Activated naive CD4-positive, alpha-beta T cell treated with anti-CD3 and anti-CD28 coated beads, Interleukin-2, amount 50 U/mL, for 72 hours (primary cell): ENCODE data around the gene FBXO34. TPM values are rescaled to one million over a fixed set of nuclear protein-coding genes. Genes with fewer than 3 reads are reported as not detected.

Experiments used
- total RNA-seq, 2 donors: library from RNA; stranded (reverse); gene quantifications; one replicate each; pipeline ENCODE4 v1.2.3, GENCODE V29; 2022

FBXO34 gene
- total RNA-seq, 2 donors from 2014 or later, result 26.7 to 27.5 TPM

Other genes with a start within 250 kb of the FBXO34 start
- gene WDHD1, start 244.3 kb upstream of the FBXO34 start, total RNA-seq, result 10 to 100 TPM; 60.7 to 64.8 TPM
- gene SOCS4, start 244.2 kb upstream of the FBXO34 start, total RNA-seq, result 10 to 100 TPM; 26.6 to 33.7 TPM
- 100 to 1,000 TPM in 1 of 2 donors, 10 to 100 TPM in 1; 66.5 to 101 TPM for gene MAPK1IP1L, start 219.8 kb upstream of the FBXO34 start, total RNA-seq
- gene LGALS3, start 142.2 kb upstream of the FBXO34 start, total RNA-seq, result 1 to 10 TPM; 1.6 to 8.9 TPM
- 100 to 1,000 TPM in 1 of 2 donors, 10 to 100 TPM in 1; 90.2 to 187 TPM for gene DLGAP5, start 79.8 kb upstream of the FBXO34 start, total RNA-seq
- gene ATG14, start 140.4 kb downstream of the FBXO34 start, total RNA-seq, result 1 to 10 TPM; 7.4 to 8.3 TPM
- not detected for gene TBPL2, start 169.2 kb downstream of the FBXO34 start, total RNA-seq